HL-60 (cell line): ENCODE results near the gene CACTIN.
"Not testable (repeated sequence)": the region's sequence is repeated elsewhere in the genome, so short reads cannot be mapped to it uniquely, and the experiment has no call there.

Experiments used
- DNase-seq, 2 experiments: peaks; one replicate each; pipeline ENCODE4 v3.0.0-alpha.2; 2010 to 2020; ENCODE audit warnings: low read depth in 1 of 2, low spot score in 1 of 2
- H3K27ac ChIP-seq: fragments of 250-450 bp; sonication (Bioruptor Pico); replicated peaks from 2 replicates; pipeline ENCODE4 v1.5.1; 2020; ENCODE audit warnings: mild to moderate bottlenecking, moderate library complexity
- H3K27me3 ChIP-seq: fragments of 250-450 bp; sonication (Bioruptor Pico); 2 replicates; pipeline ENCODE4 v1.5.1; 2021; ENCODE audit warnings: mild to moderate bottlenecking, moderate library complexity; ENCODE audit not compliant: insufficient read depth, poor library complexity, severe bottlenecking
- H3K4me3 ChIP-seq: replicated peaks from 2 replicates; pipeline ENCODE4 v1.5.1; 2011; ENCODE audit warnings: mild to moderate bottlenecking, control low read depth, low read length; ENCODE audit not compliant: insufficient read depth
- GABPA ChIP-seq: IDR thresholded peaks from 2 replicates; pipeline ENCODE4 v1.6.1; 2012; ENCODE audit warnings: low read depth
- POLR2AphosphoS5 ChIP-seq: IDR thresholded peaks from 2 replicates; pipeline ENCODE4 v1.6.1; 2012; ENCODE audit warnings: low read depth
- REST ChIP-seq: IDR thresholded peaks from 2 replicates; pipeline ENCODE4 v1.6.1; 2012; ENCODE audit warnings: low read depth; ENCODE audit not compliant: insufficient replicate concordance
- SPI1 ChIP-seq: IDR thresholded peaks from 2 replicates; pipeline ENCODE4 v1.6.1; 2012; ENCODE audit warnings: low read depth, mild to moderate bottlenecking, borderline replicate concordance
- TF ChIP-seq, protein P1 (sequence below): IDR thresholded peaks from one replicate; pipeline ENCODE4 v1.5.1; 2011; ENCODE audit warnings: low read length, control low read depth, inconsistent platforms; ENCODE audit not compliant: insufficient read depth

CACTIN gene

DNA sequence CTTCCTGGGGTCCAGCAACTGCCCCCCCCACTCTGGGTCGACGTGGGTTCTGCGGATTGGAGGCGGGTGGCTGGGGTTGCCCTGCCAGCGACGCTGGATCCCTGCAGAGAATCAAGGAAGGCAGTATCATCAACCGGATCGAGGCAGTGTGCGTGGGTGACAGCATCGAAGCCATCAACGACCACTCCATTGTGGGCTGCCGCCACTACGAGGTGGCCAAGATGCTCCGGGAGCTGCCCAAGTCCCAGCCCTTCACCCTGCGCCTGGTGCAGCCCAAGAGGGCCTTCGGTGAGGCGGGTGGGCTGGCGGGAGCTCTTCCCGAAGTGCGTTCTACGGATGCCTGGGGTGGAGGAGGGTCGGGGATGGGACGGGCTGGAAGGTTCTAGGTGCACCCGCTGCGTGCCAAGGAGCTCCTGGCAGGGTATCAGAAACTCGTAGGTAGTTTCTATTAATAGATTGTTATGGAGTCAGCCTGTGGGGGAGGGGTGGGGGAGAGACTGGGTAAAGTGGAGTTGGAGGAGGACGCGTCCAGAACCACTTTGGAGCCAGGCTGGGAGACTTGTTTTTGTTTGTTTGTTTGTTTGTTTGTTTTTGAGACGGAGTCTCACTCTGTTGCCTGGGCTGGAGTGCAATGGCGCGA, 39.8 kb downstream of the CACTIN start:
- TF ChIP-seq, protein P1, sequence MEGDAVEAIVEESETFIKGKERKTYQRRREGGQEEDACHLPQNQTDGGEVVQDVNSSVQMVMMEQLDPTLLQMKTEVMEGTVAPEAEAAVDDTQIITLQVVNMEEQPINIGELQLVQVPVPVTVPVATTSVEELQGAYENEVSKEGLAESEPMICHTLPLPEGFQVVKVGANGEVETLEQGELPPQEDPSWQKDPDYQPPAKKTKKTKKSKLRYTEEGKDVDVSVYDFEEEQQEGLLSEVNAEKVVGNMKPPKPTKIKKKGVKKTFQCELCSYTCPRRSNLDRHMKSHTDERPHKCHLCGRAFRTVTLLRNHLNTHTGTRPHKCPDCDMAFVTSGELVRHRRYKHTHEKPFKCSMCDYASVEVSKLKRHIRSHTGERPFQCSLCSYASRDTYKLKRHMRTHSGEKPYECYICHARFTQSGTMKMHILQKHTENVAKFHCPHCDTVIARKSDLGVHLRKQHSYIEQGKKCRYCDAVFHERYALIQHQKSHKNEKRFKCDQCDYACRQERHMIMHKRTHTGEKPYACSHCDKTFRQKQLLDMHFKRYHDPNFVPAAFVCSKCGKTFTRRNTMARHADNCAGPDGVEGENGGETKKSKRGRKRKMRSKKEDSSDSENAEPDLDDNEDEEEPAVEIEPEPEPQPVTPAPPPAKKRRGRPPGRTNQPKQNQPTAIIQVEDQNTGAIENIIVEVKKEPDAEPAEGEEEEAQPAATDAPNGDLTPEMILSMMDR = no peak
- TF ChIP-seq REST (no peak), POLR2AphosphoS5 (no peak), GABPA (no peak), SPI1 (no peak)
- DNase-seq = no peak
- Histone ChIP-seq H3K27me3 (peaks cover 10% of the 10 kb centered on the region), H3K4me3 (no peak overlapping the region), H3K27ac (no peak overlapping the region)

DNA sequence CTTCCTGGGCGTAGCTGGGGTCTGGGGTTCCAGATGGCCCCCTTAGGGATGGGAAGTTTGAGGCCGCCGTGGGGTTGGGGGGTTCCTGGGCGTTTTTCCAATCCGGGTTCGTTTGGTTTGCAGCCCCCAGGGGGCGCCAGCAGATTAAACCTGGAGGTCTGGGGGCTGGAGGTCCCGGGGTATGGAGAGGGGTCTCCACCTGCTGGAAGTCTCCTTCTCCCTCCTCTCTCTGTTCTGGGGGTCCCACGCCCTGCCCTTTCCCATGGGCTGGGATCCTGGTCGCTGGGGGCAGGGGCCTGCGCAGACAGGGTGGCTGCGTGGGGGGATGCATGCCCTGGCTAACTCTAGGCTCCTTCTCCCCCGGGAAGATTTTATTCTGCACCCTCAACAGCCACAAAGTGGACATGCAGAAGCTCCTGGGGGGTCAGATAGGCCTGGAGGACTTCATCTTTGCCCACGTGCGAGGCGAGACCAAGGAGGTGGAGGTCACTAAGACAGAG, 40.4 kb downstream of the CACTIN start:
- Histone ChIP-seq H3K27ac (no peak overlapping the region), H3K27me3 (peaks cover 10% of the 10 kb centered on the region), H3K4me3 (no peak overlapping the region)
- no peak for DNase-seq
- TF ChIP-seq REST = no peak
- TF ChIP-seq GABPA = no peak
- TF ChIP-seq, protein P1 = no peak
- TF ChIP-seq SPI1 = no peak
- no peak for TF ChIP-seq POLR2AphosphoS5

DNA sequence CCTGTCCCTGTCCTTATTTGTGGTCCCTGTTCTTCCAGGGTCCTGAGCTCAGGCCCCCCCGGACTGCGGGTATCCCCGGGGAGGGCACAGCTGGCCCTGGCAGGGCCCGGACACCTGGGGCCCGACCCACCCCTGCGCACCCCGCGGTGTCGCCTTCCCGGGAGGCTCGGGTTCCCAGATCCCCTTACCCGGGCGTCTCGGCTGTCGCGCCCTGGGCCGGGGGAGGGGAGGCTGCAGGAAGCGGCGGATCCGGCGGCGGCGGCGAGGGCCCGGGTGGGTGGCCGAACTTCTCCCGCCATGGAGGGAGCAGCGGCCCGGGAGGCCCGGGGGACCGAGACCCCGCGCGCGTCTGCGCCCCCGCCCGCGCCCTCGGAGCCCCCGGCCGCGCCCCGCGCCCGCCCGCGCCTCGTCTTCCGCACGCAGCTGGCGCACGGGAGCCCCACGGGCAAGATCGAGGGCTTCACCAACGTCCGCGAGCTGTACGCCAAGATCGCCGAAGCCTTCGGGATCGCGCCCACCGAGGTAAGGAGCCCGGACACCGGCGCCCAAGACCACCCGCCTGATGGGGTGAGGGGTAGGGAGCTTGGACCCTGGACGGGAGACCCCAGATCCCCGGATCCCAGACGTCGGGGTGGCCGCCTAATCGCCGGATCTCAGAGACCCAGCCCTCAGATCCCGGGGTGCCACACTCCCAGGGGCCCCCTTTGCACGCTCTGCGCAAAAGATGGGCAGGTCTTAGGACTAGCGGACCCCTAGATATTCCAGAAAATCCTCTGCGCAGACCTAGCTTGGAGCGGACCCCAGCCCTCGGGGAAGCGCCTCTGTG, 41.1 kb downstream of the CACTIN start, which contains the start of gene GIPC3:
TSS of gene GIPC3 (plus strand) at position 178 of the 826 bp plus-strand sequence. CDS start at position 298, 120 bp downstream.
- Histone ChIP-seq H3K27me3 (peaks cover 10% of the 10 kb centered on the region), H3K4me3 (no peak within 1 kb of the TSS), H3K27ac (no peak within 1 kb of the TSS)
- TF ChIP-seq, protein P1 = no peak
- no peak for DNase-seq

- peaks cover 10% of the 10 kb centered on the region for H3K27me3 ChIP-seq
- H3K4me3 ChIP-seq, DNase-seq, H3K27ac ChIP-seq: not testable (repeated sequence)
Observed at GRCh38 chr19:3584036-3584802, 42.4 kb downstream of the CACTIN start.

- not testable (repeated sequence) for DNase-seq, H3K4me3 ChIP-seq, H3K27ac ChIP-seq
- H3K27me3 ChIP-seq = peaks cover 10% of the 10 kb centered on the region
Observed at GRCh38 chr19:3581792-3582191, 44.8 kb downstream of the CACTIN start.
